Ishikawa (cell line): Measurements from ENCODE around the gene FAM149A.

Experiments
- CEBPB ChIP-seq: IDR thresholded peaks from 2 replicates; pipeline ENCODE4 v1.6.1; 2012
- CREB1 ChIP-seq: IDR thresholded peaks from 2 replicates; pipeline ENCODE4 v1.6.1; 2012; ENCODE audit warnings: low read depth
- EGR1 ChIP-seq: IDR thresholded peaks from 2 replicates; pipeline ENCODE4 v1.6.1; 2012
- EP300 ChIP-seq: IDR thresholded peaks from 2 replicates; pipeline ENCODE4 v1.6.1; 2012; ENCODE audit warnings: borderline replicate concordance
- FOXM1 ChIP-seq: IDR thresholded peaks from 2 replicates; pipeline ENCODE4 v1.6.1; 2012; ENCODE audit warnings: low read depth, borderline replicate concordance
- MAX ChIP-seq: IDR thresholded peaks from 2 replicates; pipeline ENCODE4 v1.6.1; 2012
- NFIC ChIP-seq: IDR thresholded peaks from 2 replicates; pipeline ENCODE4 v1.6.1; 2012
- RAD21 ChIP-seq: IDR thresholded peaks from 2 replicates; pipeline ENCODE4 v1.6.1; 2012; ENCODE audit warnings: low read depth
- REST ChIP-seq: IDR thresholded peaks from 2 replicates; pipeline ENCODE4 v1.6.1; 2012; ENCODE audit warnings: low read depth, mild to moderate bottlenecking
- TAF1 ChIP-seq: IDR thresholded peaks from 2 replicates; pipeline ENCODE4 v1.6.1; 2012; ENCODE audit warnings: low read depth, mild to moderate bottlenecking
- TCF12 ChIP-seq: IDR thresholded peaks from 2 replicates; pipeline ENCODE4 v1.6.1; 2012; ENCODE audit warnings: low read depth
- TEAD4 ChIP-seq: IDR thresholded peaks from 2 replicates; pipeline ENCODE4 v1.6.1; 2012
- USF1 ChIP-seq: IDR thresholded peaks from 2 replicates; pipeline ENCODE4 v1.6.1; 2012
- YY1 ChIP-seq: IDR thresholded peaks from 2 replicates; pipeline ENCODE4 v1.6.1; 2012; ENCODE audit warnings: low read depth
- ZBTB7A ChIP-seq: IDR thresholded peaks from 2 replicates; pipeline ENCODE4 v1.6.1; 2012; ENCODE audit warnings: low read depth

Gene FAM149A

GRCh38 chr4:186166852-186167512 is 62.5 kb downstream of the FAM149A start:
- no peak for TF ChIP-seq EP300
- TF ChIP-seq REST, result no peak
- no peak for TF ChIP-seq ZBTB7A
- no peak for TF ChIP-seq TEAD4

- TF ChIP-seq CREB1, result no peak
- TF ChIP-seq TCF12, result no peak
- TF ChIP-seq FOXM1, result no peak
- TF ChIP-seq MAX, result no peak
- TF ChIP-seq YY1, result no peak
- TF ChIP-seq TEAD4, result no peak
- TF ChIP-seq NFIC, result no peak
- TF ChIP-seq EP300, result no peak
- no peak for TF ChIP-seq ZBTB7A
- no peak for TF ChIP-seq CEBPB
- TF ChIP-seq TAF1, result no peak
- TF ChIP-seq REST, result no peak
- no peak for TF ChIP-seq RAD21
- TF ChIP-seq EGR1, result no peak
- no peak for TF ChIP-seq USF1
Measured at GRCh38 chr4:186167605-186168004, 63.1 kb downstream of the FAM149A start.

GRCh38 chr4:186168750-186169149 is 64.2 kb downstream of the FAM149A start:
- TF ChIP-seq MAX (no peak), FOXM1 (no peak), TCF12 (no peak), EP300 (no peak), TAF1 (no peak), CEBPB (no peak), EGR1 (no peak), YY1 (no peak), CREB1 (no peak)

GRCh38 chr4:186169333-186169944 is 64.9 kb downstream of the FAM149A start:
- no peak for TF ChIP-seq USF1
- no peak for TF ChIP-seq NFIC
- TF ChIP-seq EGR1, result no peak
- no peak for TF ChIP-seq RAD21
- no peak for TF ChIP-seq EP300
- no peak for TF ChIP-seq FOXM1
- TF ChIP-seq TEAD4, result no peak
- TF ChIP-seq TCF12, result no peak
- TF ChIP-seq CREB1, result no peak
- no peak for TF ChIP-seq TAF1
- TF ChIP-seq CEBPB, result no peak
- TF ChIP-seq YY1, result no peak
- no peak for TF ChIP-seq MAX
- TF ChIP-seq REST, result no peak
- TF ChIP-seq ZBTB7A, result no peak
